ENCODE data around the gene ZNF146. TPM values are rescaled to one million over a fixed set of nuclear protein-coding genes. Genes with fewer than 3 reads are reported as not detected.

ZNF146 gene
- total and polyA plus RNA-seq, 9 donors: 38.1 to 73.8 (median 56.2) TPM

- DNase-seq: no peak
- Histone ChIP-seq H3K4me3 (no peak overlapping the region), H3K27ac (no peak overlapping the region), H3K36me3 (no peaks in the 10 kb centered on the region), H3K4me1 (ENCODE audit: insufficient read depth) (no peaks in the 10 kb centered on the region), H3K9me3 (no peaks in the 10 kb centered on the region), H3K27me3 (no peaks in the 10 kb centered on the region)
- intact Hi-C loops (cut with DNase I): no loop called here
- WGBS, 3 donors: 94% methylated on average over 6 of the region's 6 CpGs
- TF ChIP-seq EP300 (IDR thresholded peaks at IDR 0.05) (no peak), POLR2A (IDR thresholded peaks at IDR 0.05) (no peak), CTCF (IDR thresholded peaks at IDR 0.05) (no peak)
These were observed 13.2 kb upstream of the ZNF146 start for GRCh38 chr19:36201684-36202083.

GRCh38 chr19:36203293-36203692 is 11.6 kb upstream of the ZNF146 start:
- TF ChIP-seq EP300 (IDR thresholded peaks at IDR 0.05) (no peak), POLR2A (IDR thresholded peaks at IDR 0.05) (no peak), CTCF (IDR thresholded peaks at IDR 0.05) (no peak)
- Histone ChIP-seq H3K27ac (no peak overlapping the region), H3K9me3 (no peaks in the 10 kb centered on the region), H3K36me3 (no peaks in the 10 kb centered on the region), H3K4me3 (no peak overlapping the region), H3K27me3 (no peaks in the 10 kb centered on the region), H3K4me1 (ENCODE audit: insufficient read depth) (no peaks in the 10 kb centered on the region)
- DNase-seq: no peak
- WGBS, 3 donors: 97 to 99% (median 97%) methylated on average over 4 of the region's 4 CpGs
- intact Hi-C loops (cut with DNase I): no loop called here

GRCh38 chr19:36207605-36208252 is 7.2 kb upstream of the ZNF146 start:
- no peak for DNase-seq
- no peak overlapping the region for H3K27ac ChIP-seq
- no peaks in the 10 kb centered on the region for H3K9me3 ChIP-seq
- WGBS, 3 donors: 92 to 95% (median 92%) methylated on average over 3 of the region's 3 CpGs
- no peaks in the 10 kb centered on the region for H3K36me3 ChIP-seq
- intact Hi-C loops (cut with DNase I): no loop called here
- TF ChIP-seq POLR2A (IDR thresholded peaks at IDR 0.05) (no peak), EP300 (IDR thresholded peaks at IDR 0.05) (no peak), CTCF (IDR thresholded peaks at IDR 0.05) (no peak)
- H3K4me3 ChIP-seq: no peak overlapping the region
- no peaks in the 10 kb centered on the region for H3K27me3 ChIP-seq
- H3K4me1 ChIP-seq (ENCODE audit: insufficient read depth): no peaks in the 10 kb centered on the region

- Histone ChIP-seq H3K4me3 (no peak overlapping the region), H3K4me1 (ENCODE audit: insufficient read depth) (peaks cover 5% of the 10 kb centered on the region), H3K36me3 (no peaks in the 10 kb centered on the region), H3K9me3 (no peaks in the 10 kb centered on the region), H3K27me3 (no peaks in the 10 kb centered on the region), H3K27ac (no peak overlapping the region)
- TF ChIP-seq EP300 (IDR thresholded peaks at IDR 0.05) (no peak), CTCF (IDR thresholded peaks at IDR 0.05) (no peak), POLR2A (IDR thresholded peaks at IDR 0.05) (no peak)
- 95 to 98% (median 95%) methylated on average over 7 of the region's 7 CpGs for WGBS, 3 donors
- intact Hi-C loops (cut with DNase I): no loop called here
- no peak for DNase-seq
These were observed 5.5 kb upstream of the ZNF146 start for GRCh38 chr19:36209372-36209771.
